HG03064 (cell line): ENCODE results near the gene OPTC.

ENCODE experiments used
- ATAC-seq: cut with Tn5 transposase; IDR thresholded peaks from one replicate; pipeline ENCODE4 v1.9.1; 2021; ENCODE audit warnings: low read depth; ENCODE audit not compliant: unreplicated experiment

OPTC gene

GRCh38 chr1:203490607-203491006, 3.3 kb upstream of the OPTC start:
- ATAC-seq, result no peak

- no peak for ATAC-seq
Observed at GRCh38 chr1:203491664-203492063, 2.3 kb upstream of the OPTC start.

- no peak for ATAC-seq
Observed at GRCh38 chr1:203492082-203492747, 1.7 kb upstream of the OPTC start.

- no peak for ATAC-seq
Observed at GRCh38 chr1:203492748-203493130, 1.2 kb upstream of the OPTC start.

- no peak for ATAC-seq
Observed at GRCh38 chr1:203495845-203496244, 1.9 kb downstream of the OPTC start.

GRCh38 chr1:203497269-203497777, 3.4 kb downstream of the OPTC start:
- no peak for ATAC-seq

- ATAC-seq, result no peak
Observed at GRCh38 chr1:203499643-203500278, 5.8 kb downstream of the OPTC start.

- ATAC-seq, result no peak
Observed at GRCh38 chr1:203500279-203500678, 6.3 kb downstream of the OPTC start.

- ATAC-seq, result no peak
Observed at GRCh38 chr1:203503836-203504235, 9.9 kb downstream of the OPTC start.

- ATAC-seq, result no peak
Observed at GRCh38 chr1:203504400-203505250, 10.7 kb downstream of the OPTC start.

GRCh38 chr1:203505526-203506204, 11.7 kb downstream of the OPTC start:
- ATAC-seq, result no peak

GRCh38 chr1:203506858-203507626, 13.1 kb downstream of the OPTC start:
- ATAC-seq, result no peak

- ATAC-seq, result no peak
Observed at GRCh38 chr1:203507759-203508158, 13.8 kb downstream of the OPTC start.

GRCh38 chr1:203508463-203509073, 14.6 kb downstream of the OPTC start:
- ATAC-seq, result no peak

- no peak for ATAC-seq
Observed at GRCh38 chr1:203509135-203509534, 15.2 kb downstream of the OPTC start.

- ATAC-seq, result no peak
Observed at GRCh38 chr1:203511513-203511912, 17.6 kb downstream of the OPTC start.

GRCh38 chr1:203511930-203512329, 18.0 kb downstream of the OPTC start:
- no peak for ATAC-seq

- no peak for ATAC-seq
Observed at GRCh38 chr1:203512517-203512847, 18.5 kb downstream of the OPTC start.

GRCh38 chr1:203512848-203513584, 19.1 kb downstream of the OPTC start:
- ATAC-seq, result no peak
